Activated naive CD8-positive, alpha-beta T cell (primary cell): ENCODE measurements around the gene SAP30L.

Experiments used
- H3K27ac Mint-ChIP-seq: one replicate; pipeline ENCODE4 v1.8.0; 2021; ENCODE audit warnings: mixed read lengths
- H3K27me3 Mint-ChIP-seq: one replicate; pipeline ENCODE4 v1.8.0; 2021; ENCODE audit warnings: mixed read lengths
- H3K36me3 Mint-ChIP-seq: one replicate; pipeline ENCODE4 v1.8.0; 2021; ENCODE audit warnings: mixed read lengths
- H3K4me1 Mint-ChIP-seq: one replicate; pipeline ENCODE4 v1.8.0; 2021; ENCODE audit warnings: low read depth, mixed read lengths
- H3K4me3 Mint-ChIP-seq: one replicate; pipeline ENCODE4 v1.8.0; 2021; ENCODE audit warnings: mild to moderate bottlenecking, mixed read lengths
- H3K9me3 Mint-ChIP-seq: one replicate; pipeline ENCODE4 v1.8.0; 2021; ENCODE audit warnings: low read depth, mixed read lengths

Gene SAP30L

DNA sequence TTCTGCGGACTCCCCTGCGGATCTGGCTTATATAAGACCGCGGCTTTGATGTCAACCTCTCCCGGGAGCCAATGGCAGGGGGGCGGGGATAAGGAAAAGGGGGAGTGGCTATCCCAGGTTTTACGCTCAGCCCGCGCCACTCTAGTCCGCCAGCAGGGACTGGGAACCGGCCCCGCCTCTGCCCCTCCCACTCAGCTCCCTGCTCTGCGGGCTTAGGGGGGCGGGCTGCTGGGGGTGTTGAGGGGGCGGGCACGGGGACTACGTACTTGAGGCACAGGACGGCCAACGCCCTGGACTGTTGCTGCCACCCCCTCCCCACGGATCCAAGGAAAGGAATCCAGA lies 32.4 kb downstream of the SAP30L start, which contains the start of gene HAND1:
TSS of gene HAND1 (minus strand) at position 4 of the 342 bp plus-strand sequence. CDS start 219 bp downstream, outside the sequence.
- Mint-ChIP-seq H3K27me3 (peaks cover 62% of the 10 kb centered on the region), H3K36me3 (no peaks in the 10 kb centered on the region), H3K4me3 (peak within 1 kb of the TSS; percentile 67), H3K27ac (no peak within 1 kb of the TSS), H3K4me1 (peaks cover 59% of the 10 kb centered on the region), H3K9me3 (no peaks in the 10 kb centered on the region)

DNA sequence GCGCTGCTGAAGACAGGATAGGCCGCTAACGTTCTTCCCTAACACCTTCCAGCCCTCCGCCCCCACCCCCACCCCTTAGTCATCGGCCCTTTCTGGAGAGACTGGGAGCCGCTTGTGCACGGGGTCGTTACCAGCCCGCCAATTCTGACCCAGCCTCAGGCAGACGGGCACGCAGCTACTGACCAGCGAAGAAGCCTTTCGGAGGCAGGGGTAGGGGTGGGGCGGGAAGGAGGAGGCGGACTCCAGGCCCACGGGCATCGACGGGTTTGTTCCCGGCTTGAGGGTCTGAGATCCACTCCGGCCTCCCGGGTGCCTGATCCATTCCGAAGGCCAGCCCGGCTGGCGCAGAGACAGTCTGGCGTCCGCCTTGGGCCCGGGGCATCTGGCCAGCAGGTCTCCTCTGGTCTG lies 33.0 kb downstream of the SAP30L start:
- H3K27me3 Mint-ChIP-seq, result peaks cover 65% of the 10 kb centered on the region
- no peaks in the 10 kb centered on the region for H3K36me3 Mint-ChIP-seq
- H3K27ac Mint-ChIP-seq, result no peak overlapping the region
- H3K4me3 Mint-ChIP-seq, result peak overlapping the region; percentile 10
- H3K4me1 Mint-ChIP-seq, result peaks cover 59% of the 10 kb centered on the region
- H3K9me3 Mint-ChIP-seq, result no peaks in the 10 kb centered on the region

- Mint-ChIP-seq H3K36me3 (no peaks in the 10 kb centered on the region), H3K4me3 (peak overlapping the region; percentile 78), H3K27me3 (peaks cover 65% of the 10 kb centered on the region), H3K9me3 (no peaks in the 10 kb centered on the region), H3K27ac (peak overlapping the region; percentile 62), H3K4me1 (peaks cover 59% of the 10 kb centered on the region)
Measured at GRCh38 chr5:154479160-154479943, 33.6 kb downstream of the SAP30L start.

- H3K27ac Mint-ChIP-seq, result no peak overlapping the region
- H3K36me3 Mint-ChIP-seq, result no peaks in the 10 kb centered on the region
- peaks cover 65% of the 10 kb centered on the region for H3K27me3 Mint-ChIP-seq
- H3K4me1 Mint-ChIP-seq, result peaks cover 55% of the 10 kb centered on the region
- no peaks in the 10 kb centered on the region for H3K9me3 Mint-ChIP-seq
- H3K4me3 Mint-ChIP-seq, result no peak overlapping the region
Measured at GRCh38 chr5:154479944-154480750, 34.4 kb downstream of the SAP30L start.

GRCh38 chr5:154480847-154481246 lies 35.0 kb downstream of the SAP30L start:
- H3K36me3 Mint-ChIP-seq, result no peaks in the 10 kb centered on the region
- H3K4me1 Mint-ChIP-seq, result peaks cover 55% of the 10 kb centered on the region
- peaks cover 66% of the 10 kb centered on the region for H3K27me3 Mint-ChIP-seq
- no peak overlapping the region for H3K27ac Mint-ChIP-seq
- H3K4me3 Mint-ChIP-seq, result no peak overlapping the region
- no peaks in the 10 kb centered on the region for H3K9me3 Mint-ChIP-seq

DNA sequence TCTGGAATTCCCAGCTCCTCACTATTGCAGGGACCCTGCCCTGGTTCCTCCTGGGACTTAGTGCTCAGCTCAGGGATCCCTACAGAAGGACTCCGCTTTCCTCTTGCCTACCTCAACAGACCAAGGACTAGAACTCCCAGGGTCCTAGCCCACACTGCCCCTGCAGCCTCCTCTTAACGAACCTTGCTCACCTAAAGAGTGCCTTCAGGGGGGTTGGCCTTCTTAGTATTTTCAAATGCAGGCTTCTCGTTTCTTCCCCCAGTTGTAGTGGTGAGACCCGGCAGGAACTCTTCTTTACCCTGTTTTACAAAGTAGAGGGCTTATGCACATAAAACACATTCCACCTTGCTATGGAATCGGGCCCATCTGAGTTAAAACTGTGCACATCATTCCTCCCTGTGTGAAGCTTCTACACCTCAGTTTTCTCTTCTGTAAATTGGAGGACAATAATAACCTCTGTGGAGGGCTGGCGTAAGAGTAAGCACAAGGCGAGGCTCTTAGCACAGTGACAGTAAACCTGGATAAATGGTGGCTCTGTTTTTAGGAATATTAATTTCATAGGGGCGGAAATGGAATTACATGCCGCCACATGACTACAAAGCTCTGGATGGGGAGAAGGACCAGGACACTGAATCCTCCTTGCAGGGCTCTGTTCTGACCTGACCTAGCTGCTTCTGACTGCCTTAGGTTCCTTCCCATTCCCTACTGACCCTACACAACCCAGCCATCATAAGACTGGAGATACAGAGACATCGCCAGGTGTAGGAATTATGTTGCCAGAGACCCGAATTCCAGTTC lies 36.0 kb downstream of the SAP30L start:
- Mint-ChIP-seq H3K36me3 (no peaks in the 10 kb centered on the region), H3K27me3 (peaks cover 70% of the 10 kb centered on the region), H3K9me3 (no peaks in the 10 kb centered on the region), H3K4me1 (peaks cover 51% of the 10 kb centered on the region), H3K27ac (no peak overlapping the region), H3K4me3 (no peak overlapping the region)

- H3K4me3 Mint-ChIP-seq, result peak overlapping the region; percentile 22
- no peaks in the 10 kb centered on the region for H3K36me3 Mint-ChIP-seq
- peaks cover 69% of the 10 kb centered on the region for H3K27me3 Mint-ChIP-seq
- no peak overlapping the region for H3K27ac Mint-ChIP-seq
- H3K4me1 Mint-ChIP-seq, result peaks cover 51% of the 10 kb centered on the region
- H3K9me3 Mint-ChIP-seq, result no peaks in the 10 kb centered on the region
Measured at GRCh38 chr5:154482528-154483449, 37.0 kb downstream of the SAP30L start.

GRCh38 chr5:154483654-154484392 lies 38.0 kb downstream of the SAP30L start:
- H3K9me3 Mint-ChIP-seq, result no peaks in the 10 kb centered on the region
- peaks cover 49% of the 10 kb centered on the region for H3K4me1 Mint-ChIP-seq
- no peaks in the 10 kb centered on the region for H3K36me3 Mint-ChIP-seq
- H3K4me3 Mint-ChIP-seq, result peak overlapping the region; percentile 60
- H3K27ac Mint-ChIP-seq, result no peak overlapping the region
- peaks cover 72% of the 10 kb centered on the region for H3K27me3 Mint-ChIP-seq

DNA sequence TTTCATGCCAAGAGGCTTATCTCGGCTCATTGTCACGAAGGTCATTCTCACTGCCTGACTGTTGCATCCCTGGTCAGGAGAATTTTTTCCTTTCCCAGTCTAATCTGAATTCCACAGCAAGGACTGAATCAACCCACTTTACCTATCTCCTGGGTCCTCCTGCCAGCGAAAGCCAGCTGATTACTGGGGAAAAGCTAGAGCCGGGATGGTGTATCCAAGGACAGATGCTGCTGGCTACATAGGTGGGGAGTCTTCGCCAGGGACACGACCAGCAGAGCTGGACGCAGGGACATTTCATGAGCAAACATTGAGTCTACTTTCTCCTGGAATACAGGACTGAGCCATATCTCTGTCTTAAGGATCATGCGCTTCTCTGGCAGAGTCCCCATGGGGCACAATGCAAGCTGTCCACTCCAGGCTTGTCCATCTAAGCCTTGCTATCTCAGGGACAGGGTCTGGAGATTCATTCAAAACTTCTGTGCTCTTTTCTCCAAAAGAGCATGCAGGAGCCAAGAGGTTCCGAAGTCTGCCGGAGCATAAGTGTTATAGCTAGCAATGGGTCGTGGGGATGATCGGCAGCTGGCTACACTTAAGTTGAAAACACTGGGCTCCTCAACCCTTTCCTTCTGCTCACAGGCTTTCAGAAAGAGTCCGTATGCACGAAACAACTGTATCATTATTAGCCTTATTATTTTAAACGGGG lies 38.7 kb downstream of the SAP30L start:
- H3K36me3 Mint-ChIP-seq, result no peaks in the 10 kb centered on the region
- H3K27ac Mint-ChIP-seq, result no peak overlapping the region
- no peaks in the 10 kb centered on the region for H3K9me3 Mint-ChIP-seq
- H3K27me3 Mint-ChIP-seq, result peaks cover 72% of the 10 kb centered on the region
- no peak overlapping the region for H3K4me3 Mint-ChIP-seq
- H3K4me1 Mint-ChIP-seq, result peaks cover 45% of the 10 kb centered on the region

DNA sequence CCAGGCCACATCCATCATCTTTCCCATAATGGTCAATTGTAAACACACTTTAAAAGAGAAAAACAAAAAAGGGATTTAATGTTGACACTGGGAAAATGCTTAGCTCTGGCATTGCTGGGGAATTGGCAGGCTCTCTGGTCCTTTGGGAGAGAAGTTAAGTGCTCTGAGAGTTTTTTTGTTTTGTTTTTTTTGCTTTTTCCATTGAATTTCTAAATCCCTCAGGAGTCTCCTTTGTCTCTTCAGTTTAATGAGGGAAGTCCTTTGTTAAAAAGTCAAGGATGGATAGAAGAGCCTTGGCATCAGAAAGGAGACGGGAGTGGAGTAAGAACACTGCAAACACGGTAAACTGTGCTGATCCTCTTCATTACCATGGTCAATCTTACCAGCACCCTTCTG lies 39.3 kb downstream of the SAP30L start:
- Mint-ChIP-seq H3K36me3 (no peaks in the 10 kb centered on the region), H3K27me3 (peaks cover 73% of the 10 kb centered on the region), H3K4me1 (peaks cover 42% of the 10 kb centered on the region), H3K4me3 (no peak overlapping the region), H3K9me3 (no peaks in the 10 kb centered on the region), H3K27ac (no peak overlapping the region)

- Mint-ChIP-seq H3K27ac (no peak overlapping the region), H3K4me1 (peaks cover 37% of the 10 kb centered on the region), H3K27me3 (peaks cover 69% of the 10 kb centered on the region), H3K36me3 (no peaks in the 10 kb centered on the region), H3K9me3 (no peaks in the 10 kb centered on the region), H3K4me3 (no peak overlapping the region)
Measured at GRCh38 chr5:154485850-154486426, 40.1 kb downstream of the SAP30L start.

GRCh38 chr5:154486427-154486866 lies 40.6 kb downstream of the SAP30L start:
- Mint-ChIP-seq H3K4me1 (peaks cover 37% of the 10 kb centered on the region), H3K9me3 (no peaks in the 10 kb centered on the region), H3K27me3 (peaks cover 66% of the 10 kb centered on the region), H3K36me3 (no peaks in the 10 kb centered on the region), H3K4me3 (no peak overlapping the region), H3K27ac (no peak overlapping the region)

- Mint-ChIP-seq H3K9me3 (no peaks in the 10 kb centered on the region), H3K36me3 (no peaks in the 10 kb centered on the region), H3K4me3 (no peak overlapping the region), H3K27me3 (peaks cover 61% of the 10 kb centered on the region), H3K27ac (no peak overlapping the region), H3K4me1 (peaks cover 37% of the 10 kb centered on the region)
Measured at GRCh38 chr5:154487541-154487940, 41.7 kb downstream of the SAP30L start.
